MV-4-11 (cell line): ENCODE results near the gene METTL21A.
"Not testable (repeated sequence)": the region's sequence is repeated elsewhere in the genome, so short reads cannot be mapped to it uniquely, and the experiment has no call there.

Source experiments
- DNase-seq: peaks from one replicate; lab custom pipeline; 2025; lab: John Stamatoyannopoulos, UW

METTL21A gene

GRCh38 chr2:207625014-207625907 is at the start of gene METTL21A:
Gene METTL21A, minus strand, starts transcription at chr2:207625394. Its CDS starts 1,019 bp downstream, at chr2:207624375.
- DNase-seq: peak; percentile 90

- no peak for DNase-seq
Observed at GRCh38 chr2:207674826-207675225, 49.6 kb upstream of the METTL21A start.

DNA sequence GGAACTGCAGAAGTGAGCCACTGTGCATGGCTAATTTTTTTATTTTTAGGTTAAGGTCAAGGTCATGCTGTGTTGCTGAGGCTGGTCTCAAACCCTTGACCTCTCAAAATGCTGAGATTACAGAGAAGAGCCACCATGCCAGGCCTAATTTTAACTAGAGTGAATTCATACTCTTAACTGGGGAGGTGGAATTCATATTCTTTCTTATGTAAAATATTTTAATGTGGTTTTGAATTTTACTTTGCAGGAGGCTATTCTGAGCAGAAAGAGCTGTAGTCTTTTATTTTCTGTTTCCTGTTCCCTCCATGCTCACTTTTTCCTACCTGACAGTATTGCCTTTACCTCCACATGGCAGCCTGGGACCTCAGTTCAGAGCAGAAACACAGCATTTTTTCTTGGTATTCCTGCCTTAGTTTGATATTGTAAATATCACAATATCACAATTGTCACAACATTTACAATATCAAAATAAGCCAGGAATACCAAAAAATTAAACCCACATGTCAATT is 49.1 kb upstream of the METTL21A start:
- DNase-seq: no peak

GRCh38 chr2:207673431-207673830 is 48.2 kb upstream of the METTL21A start:
- no peak for DNase-seq

- no peak for DNase-seq
Observed at GRCh38 chr2:207670887-207671286, 45.7 kb upstream of the METTL21A start.

DNA sequence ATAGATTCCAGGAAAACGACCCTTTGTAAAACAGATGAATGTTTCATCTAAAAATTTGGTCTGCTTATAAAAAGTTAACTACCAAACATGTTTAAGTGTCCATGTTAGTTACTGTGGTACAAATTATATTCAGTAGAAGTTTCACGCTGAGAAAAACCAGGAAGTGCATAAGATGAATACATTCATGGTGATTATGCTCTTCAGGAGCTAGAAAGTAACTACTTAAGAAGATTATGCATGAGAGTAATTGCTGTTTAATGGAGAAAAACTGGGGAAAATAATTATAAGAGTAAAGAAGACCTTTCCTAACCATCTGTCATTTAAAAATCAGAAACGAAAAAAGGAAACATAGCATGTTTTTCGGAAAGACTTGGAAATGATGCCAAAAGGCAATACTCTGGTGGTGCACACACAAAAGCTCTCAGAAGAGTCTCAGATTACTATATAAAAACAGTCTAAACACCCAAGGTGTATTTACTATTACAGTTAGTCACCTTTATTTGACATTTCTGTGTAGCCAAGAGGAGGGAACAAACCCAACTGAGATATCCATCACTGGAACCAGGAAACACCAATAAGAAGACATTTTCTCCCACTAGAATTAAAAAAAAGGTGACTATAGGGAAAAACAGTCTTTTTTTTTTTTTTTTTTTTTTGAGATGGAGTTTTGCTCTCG is 38.8 kb upstream of the METTL21A start:
- DNase-seq: no peak

DNA sequence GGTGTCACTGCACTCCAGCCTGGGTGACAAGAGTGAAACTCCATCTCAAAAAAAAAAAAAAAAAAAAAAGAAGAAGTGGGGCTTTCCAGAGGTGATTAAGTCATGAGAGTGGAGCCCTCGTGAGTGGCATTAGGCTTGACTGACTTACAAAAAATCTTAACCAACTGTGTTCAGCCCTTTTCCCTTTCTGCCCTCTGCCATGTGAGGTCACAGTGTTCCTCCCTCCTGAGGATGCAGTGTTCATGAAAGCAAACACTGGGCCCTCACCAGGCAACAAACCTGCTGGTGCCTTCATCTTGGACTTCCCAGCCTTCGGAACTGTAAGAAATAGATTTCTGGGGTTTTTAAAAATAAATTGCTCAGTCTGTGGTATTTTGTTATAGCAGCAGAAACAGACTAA is 37.0 kb upstream of the METTL21A start:
- DNase-seq: peak; percentile 92

GRCh38 chr2:207660994-207661393 is 35.8 kb upstream of the METTL21A start:
- DNase-seq: no peak

DNA sequence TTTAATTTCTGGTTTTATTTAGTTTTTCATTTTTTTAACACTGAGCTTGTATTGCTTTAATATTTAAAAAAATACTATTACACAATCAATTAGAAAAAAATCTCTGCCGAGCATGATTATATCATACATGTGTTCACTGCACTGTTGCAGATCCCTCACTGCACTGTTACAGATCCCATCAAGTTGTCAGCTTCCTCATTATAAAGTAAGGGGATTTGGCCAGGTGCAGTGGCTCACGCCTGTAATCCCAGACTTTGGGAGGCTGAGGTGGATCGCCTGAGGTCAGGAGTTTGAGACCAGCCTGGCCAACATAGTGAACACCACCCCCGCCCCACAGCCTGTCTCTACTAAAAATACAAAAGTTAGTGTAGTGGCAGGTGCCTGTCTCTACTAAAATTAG is 33.0 kb upstream of the METTL21A start:
- no peak for DNase-seq

GRCh38 chr2:207655000-207655399 is 29.8 kb upstream of the METTL21A start:
- no peak for DNase-seq

DNA sequence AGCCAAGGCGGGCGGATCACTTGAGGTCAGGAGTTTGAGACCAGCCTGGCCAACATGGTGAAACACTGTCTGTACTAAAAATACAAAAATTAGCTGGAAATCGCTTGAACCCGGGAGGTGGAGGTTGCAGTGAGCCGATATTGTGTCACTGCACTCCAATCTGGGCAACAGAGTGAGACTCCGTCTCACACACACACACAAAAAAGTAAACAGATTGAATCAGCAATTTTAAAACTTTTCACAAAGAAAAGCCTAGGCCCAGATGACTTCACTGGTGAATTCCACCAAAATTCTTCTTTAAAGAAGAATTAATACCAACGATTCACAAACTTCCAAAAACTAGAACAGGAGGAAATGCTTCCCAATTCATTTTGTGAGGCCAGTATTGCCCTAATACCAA is 21.4 kb upstream of the METTL21A start:
- not testable (repeated sequence) for DNase-seq

- no peak for DNase-seq
Observed at GRCh38 chr2:207643892-207644291, 18.7 kb upstream of the METTL21A start.

GRCh38 chr2:207640661-207641060 is 15.5 kb upstream of the METTL21A start:
- DNase-seq: no peak

DNA sequence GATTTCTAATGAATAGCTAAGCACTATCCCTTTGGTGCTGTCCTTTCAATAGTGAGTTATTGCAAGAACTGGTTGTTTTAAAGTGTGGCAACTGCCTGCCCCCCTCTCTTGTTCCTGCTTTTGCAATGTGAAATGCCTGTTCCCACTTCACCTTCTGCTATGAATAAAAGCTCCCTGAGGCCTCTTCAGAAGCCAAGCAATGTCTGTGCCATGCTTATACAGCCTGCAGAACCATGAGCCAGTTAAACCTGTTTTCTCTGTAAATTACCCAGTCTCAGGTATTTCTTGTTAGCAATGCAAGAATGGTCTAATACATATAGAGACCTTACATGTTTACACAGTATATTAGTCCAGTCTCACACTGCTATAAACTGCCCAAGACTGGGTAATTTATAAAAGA is 15.0 kb upstream of the METTL21A start:
- no peak for DNase-seq

GRCh38 chr2:207639288-207639687 is 14.1 kb upstream of the METTL21A start:
- DNase-seq: not testable (repeated sequence)

- peak; percentile 73 for DNase-seq
Observed at GRCh38 chr2:207635468-207636200, 10.4 kb upstream of the METTL21A start.

DNA sequence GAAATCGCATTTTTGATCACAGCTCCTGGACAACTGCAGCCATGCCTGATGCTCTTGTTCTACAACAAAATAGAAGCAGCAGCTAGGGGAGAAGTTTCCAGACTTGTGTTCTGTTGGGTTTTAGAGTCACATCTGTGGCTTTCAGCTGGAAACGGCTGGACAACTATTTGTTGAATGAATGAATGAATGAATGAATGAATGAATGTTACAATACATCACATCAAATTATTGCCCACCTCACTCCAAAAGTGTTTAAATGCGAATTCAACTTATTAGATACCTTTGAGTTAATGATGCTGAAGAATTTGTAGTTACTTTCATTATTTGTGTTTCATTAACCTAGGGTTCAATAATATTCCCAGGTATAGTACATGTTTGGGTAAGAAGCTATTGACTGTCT is 8.5 kb upstream of the METTL21A start:
- no peak for DNase-seq

DNA sequence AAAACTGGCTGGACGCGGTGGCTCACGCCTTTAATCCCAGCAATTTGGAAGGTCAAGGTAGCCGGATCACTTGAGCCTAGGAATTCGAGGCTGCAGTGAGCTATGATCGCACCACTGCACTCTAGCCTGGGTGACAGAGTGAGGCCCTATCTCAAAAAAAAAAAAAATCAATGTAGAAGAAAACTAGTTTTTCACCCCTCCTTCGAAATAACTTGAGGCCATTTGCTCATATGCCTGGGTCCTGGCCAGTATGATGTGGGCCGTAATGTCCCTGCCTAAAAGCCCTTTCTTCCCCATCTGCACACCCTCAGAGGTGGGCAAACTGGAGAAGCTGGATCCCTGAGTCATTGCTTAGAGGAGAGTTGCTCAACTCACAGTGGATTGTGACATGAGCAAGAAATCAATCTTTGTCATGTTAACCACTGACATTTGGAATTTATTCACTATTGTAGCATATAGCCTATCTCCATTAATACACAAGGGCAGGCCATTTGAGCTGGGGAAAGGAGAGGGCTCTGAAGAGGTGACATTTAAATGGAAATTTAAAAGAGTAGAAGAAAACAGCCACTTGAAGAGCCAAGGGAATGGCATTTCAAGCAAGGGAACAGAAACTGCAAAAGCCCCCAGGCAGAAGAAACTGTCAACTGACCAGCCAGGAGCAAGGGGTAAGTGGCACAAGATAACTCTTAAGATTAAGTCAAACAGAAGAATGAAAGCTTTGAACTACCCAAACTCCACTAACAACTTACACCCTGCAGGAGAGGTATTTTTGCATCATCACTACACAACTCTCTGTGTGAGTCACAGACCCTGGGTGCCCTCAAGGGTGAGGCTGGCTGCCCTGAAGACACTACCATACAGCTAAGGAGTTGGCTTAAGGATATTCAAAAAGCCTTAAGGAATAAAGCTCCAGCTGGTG is 7.6 kb upstream of the METTL21A start:
- DNase-seq: peak; percentile 99

- no peak for DNase-seq
Observed at GRCh38 chr2:207630491-207630890, 5.3 kb upstream of the METTL21A start.

- DNase-seq: no peak
Observed at GRCh38 chr2:207629553-207629952, 4.4 kb upstream of the METTL21A start.
